Activated CD4-positive, alpha-beta memory T cell treated with anti-CD3 and anti-CD28 coated beads, Interleukin-2, amount 10 ng/mL, durations not matched to agents 7 days and 5 days (primary cell): ENCODE results near the gene TARBP1. TPM values are rescaled to one million over a fixed set of nuclear protein-coding genes. Genes with fewer than 3 reads are reported as not detected.

Experiments
- CTCF ChIA-PET: fragments of 350-600 bp; sonication (Branson Sonifier 250); formaldehyde crosslinking; loops from one replicate; lab custom pipeline; 2021; ENCODE audit warnings: antibody characterized with exemption, inconsistent platforms; lab: Charles Lee
- POLR2A ChIA-PET: fragments of 350-600 bp; sonication (Branson Sonifier 250); formaldehyde crosslinking; loops from one replicate; lab custom pipeline; 2021; ENCODE audit warnings: antibody characterized with exemption; lab: Charles Lee
- DNase-seq: peaks from one replicate; pipeline ENCODE4 v3.0.0-alpha.2; 2020
- H3K27ac Mint-ChIP-seq: one replicate; pipeline ENCODE4 v1.8.0; 2021; ENCODE audit warnings: mild to moderate bottlenecking, mixed read lengths
- H3K27me3 Mint-ChIP-seq: one replicate; pipeline ENCODE4 v1.8.0; 2021; ENCODE audit warnings: mixed read lengths
- H3K36me3 Mint-ChIP-seq: one replicate; pipeline ENCODE4 v1.8.0; 2021; ENCODE audit warnings: low read depth, mixed read lengths
- H3K4me1 Mint-ChIP-seq: one replicate; pipeline ENCODE4 v1.8.0; 2021; ENCODE audit warnings: mixed read lengths
- H3K4me3 Mint-ChIP-seq: one replicate; pipeline ENCODE4 v1.8.0; 2021; ENCODE audit warnings: mild to moderate bottlenecking, mixed read lengths
- H3K9me3 Mint-ChIP-seq: one replicate; pipeline ENCODE4 v1.8.0; 2021; ENCODE audit warnings: mixed read lengths
- total RNA-seq, 2 experiments: library from RNA; stranded (reverse); gene quantifications; one replicate each; pipeline ENCODE4 v1.2.3, GENCODE V29; 2021

Gene TARBP1
- total RNA-seq, 2 experiments from 2014 or later: 24.8 to 25.0 TPM

GRCh38 chr1:234475167-234475793, 3.7 kb downstream of the TARBP1 start:
- Mint-ChIP-seq H3K9me3 (no peaks in the 10 kb centered on the region), H3K4me3 (no peak overlapping the region), H3K27ac (no peak overlapping the region), H3K27me3 (no peaks in the 10 kb centered on the region), H3K36me3 (peaks cover 7% of the 10 kb centered on the region), H3K4me1 (peaks cover 48% of the 10 kb centered on the region)
- DNase-seq: no peak
- CTCF ChIA-PET: no interaction called here
- POLR2A ChIA-PET: no interaction called here

DNA sequence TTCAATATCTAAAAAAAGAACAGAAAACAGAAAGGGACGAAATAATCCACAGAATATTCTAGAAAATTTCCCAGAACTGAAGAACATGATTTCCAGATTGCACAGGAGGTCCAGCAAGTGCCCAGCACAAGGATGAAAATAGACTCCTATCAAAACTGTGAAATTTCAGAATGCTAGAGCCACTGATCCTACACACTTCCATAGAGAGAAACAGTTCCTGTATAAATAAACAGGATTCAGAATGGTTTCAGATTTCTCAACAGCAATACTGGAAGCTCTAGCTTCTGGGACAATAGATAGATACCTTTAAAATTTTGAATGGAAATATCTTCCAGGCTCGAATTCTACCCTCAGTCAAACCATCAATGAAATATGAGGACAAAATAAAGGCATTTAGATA, 4.6 kb downstream of the TARBP1 start:
- Mint-ChIP-seq H3K27ac (no peak overlapping the region), H3K4me1 (peaks cover 45% of the 10 kb centered on the region), H3K9me3 (no peaks in the 10 kb centered on the region), H3K4me3 (no peak overlapping the region), H3K36me3 (peaks cover 11% of the 10 kb centered on the region), H3K27me3 (no peaks in the 10 kb centered on the region)
- POLR2A ChIA-PET: interaction anchor here (0.6 kb wide), 1 partner anchor 250 kb away, joined by 3 read pairs; no protein-coding TSS in a partner anchor
- CTCF ChIA-PET: no interaction called here
- no peak for DNase-seq

DNA sequence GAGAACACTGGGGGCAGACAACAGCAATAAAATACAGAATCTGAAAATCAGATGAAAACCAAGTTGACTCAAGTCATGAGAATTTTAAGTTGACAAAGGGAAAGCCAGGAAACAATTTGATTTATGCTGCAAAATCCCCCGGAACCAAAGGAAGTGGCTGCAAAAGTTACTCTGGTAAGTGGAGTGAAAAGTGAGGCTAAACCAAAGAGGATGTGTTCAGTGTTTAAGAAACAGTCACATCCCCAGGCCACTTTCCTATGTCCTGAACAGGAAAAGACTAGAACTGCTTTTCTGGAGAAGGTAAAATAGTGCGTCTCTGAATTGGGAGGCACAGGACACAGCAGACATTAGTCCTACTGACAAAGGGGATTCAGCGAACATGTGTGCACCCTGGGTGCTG, 5.9 kb downstream of the TARBP1 start:
- Mint-ChIP-seq H3K27me3 (no peaks in the 10 kb centered on the region), H3K27ac (no peak overlapping the region)

GRCh38 chr1:234469376-234469775, 9.6 kb downstream of the TARBP1 start:
- DNase-seq: no peak
- POLR2A ChIA-PET: no interaction called here
- Mint-ChIP-seq H3K4me1 (peaks cover 18% of the 10 kb centered on the region), H3K4me3 (no peak overlapping the region), H3K9me3 (no peaks in the 10 kb centered on the region), H3K36me3 (peaks cover 36% of the 10 kb centered on the region), H3K27me3 (no peaks in the 10 kb centered on the region), H3K27ac (no peak overlapping the region)
- CTCF ChIA-PET: no interaction called here

More for the DNA sequence above, 5.9 kb downstream of the TARBP1 start:
- H3K4me1 Mint-ChIP-seq: peaks cover 44% of the 10 kb centered on the region
- DNase-seq: no peak
- no peak overlapping the region for H3K4me3 Mint-ChIP-seq
- H3K9me3 Mint-ChIP-seq: no peaks in the 10 kb centered on the region
- peaks cover 18% of the 10 kb centered on the region for H3K36me3 Mint-ChIP-seq
- ChIA-PET POLR2A (no interaction called here), CTCF (no interaction called here)

DNA sequence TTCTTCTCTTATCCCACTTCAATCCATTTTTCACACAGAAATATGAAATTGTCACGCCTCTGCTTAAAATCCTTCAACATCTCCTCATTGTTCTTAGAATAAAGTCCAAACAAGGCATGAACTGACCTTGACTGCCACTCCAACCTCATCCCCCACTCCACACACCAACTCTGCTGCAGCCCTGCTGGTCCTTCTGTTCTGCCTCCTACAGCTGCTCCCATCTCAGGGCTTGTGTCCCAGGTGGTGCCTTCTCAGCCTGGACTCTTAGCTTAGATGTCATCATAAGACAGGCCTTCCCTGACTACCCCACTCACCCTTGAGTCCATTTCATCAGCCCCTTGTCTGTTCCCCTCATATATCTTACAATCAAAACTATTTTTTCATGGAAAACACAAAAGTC, 10.4 kb downstream of the TARBP1 start:
- H3K4me1 Mint-ChIP-seq: peaks cover 13% of the 10 kb centered on the region
- H3K9me3 Mint-ChIP-seq: no peaks in the 10 kb centered on the region
- DNase-seq: no peak
- peaks cover 35% of the 10 kb centered on the region for H3K36me3 Mint-ChIP-seq
- POLR2A ChIA-PET: interaction anchor here (2.9 kb wide), 1 partner anchor 10 kb away, joined by 10 read pairs; the partner anchor contains the start of gene TARBP1
- no peak overlapping the region for H3K4me3 Mint-ChIP-seq
- H3K27ac Mint-ChIP-seq: no peak overlapping the region
- CTCF ChIA-PET: no interaction called here
- no peaks in the 10 kb centered on the region for H3K27me3 Mint-ChIP-seq

- peaks cover 5% of the 10 kb centered on the region for H3K4me1 Mint-ChIP-seq
These were observed 11.2 kb downstream of the TARBP1 start for GRCh38 chr1:234467821-234468220.

DNA sequence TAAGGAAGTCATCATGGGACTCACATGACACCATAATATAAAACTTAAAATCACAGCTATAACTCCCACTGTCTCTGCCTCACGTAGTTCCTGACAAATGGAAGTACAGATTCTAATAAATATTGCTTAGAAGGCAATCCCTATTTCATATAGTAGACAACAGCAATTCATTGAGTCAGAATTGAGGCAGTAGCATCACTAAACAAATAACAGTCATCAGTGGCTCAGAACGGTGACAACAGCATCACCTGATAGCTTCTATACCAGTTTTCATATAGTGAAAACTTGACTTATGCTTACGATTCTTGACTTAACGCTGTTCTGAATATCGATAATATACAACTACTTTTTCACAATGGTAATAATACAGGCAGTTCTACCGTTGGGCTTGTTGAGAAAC, 12.0 kb downstream of the TARBP1 start:
- CTCF ChIA-PET: no interaction called here

More at GRCh38 chr1:234467821-234468220, 11.2 kb downstream of the TARBP1 start:
- H3K4me3 Mint-ChIP-seq: no peak overlapping the region
- no peak for DNase-seq
- H3K27me3 Mint-ChIP-seq: no peaks in the 10 kb centered on the region
- peaks cover 39% of the 10 kb centered on the region for H3K36me3 Mint-ChIP-seq
- POLR2A ChIA-PET: interaction anchor here (2.9 kb wide), 1 partner anchor 11 kb away, joined by 10 read pairs; the partner anchor contains the start of gene TARBP1
- CTCF ChIA-PET: no interaction called here
- H3K27ac Mint-ChIP-seq: no peak overlapping the region
- no peaks in the 10 kb centered on the region for H3K9me3 Mint-ChIP-seq

GRCh38 chr1:234463749-234464148, 15.2 kb downstream of the TARBP1 start:
- Mint-ChIP-seq H3K9me3 (no peaks in the 10 kb centered on the region), H3K36me3 (peaks cover 42% of the 10 kb centered on the region), H3K4me3 (no peak overlapping the region), H3K27ac (no peak overlapping the region), H3K27me3 (no peaks in the 10 kb centered on the region), H3K4me1 (peaks cover 3% of the 10 kb centered on the region)
- no peak for DNase-seq
- ChIA-PET CTCF (no interaction called here), POLR2A (interaction anchor here (0.6 kb wide), 1 partner anchor 13 kb away, joined by 3 read pairs; no protein-coding TSS in a partner anchor)

More for the DNA sequence above, 12.0 kb downstream of the TARBP1 start:
- no peak overlapping the region for H3K27ac Mint-ChIP-seq
- no peaks in the 10 kb centered on the region for H3K27me3 Mint-ChIP-seq
- H3K9me3 Mint-ChIP-seq: no peaks in the 10 kb centered on the region
- POLR2A ChIA-PET: interaction anchor here (2.9 kb wide), 1 partner anchor 12 kb away, joined by 10 read pairs; the partner anchor contains the start of gene TARBP1
- H3K4me3 Mint-ChIP-seq: no peak overlapping the region
- DNase-seq: no peak
- H3K4me1 Mint-ChIP-seq: peaks cover 3% of the 10 kb centered on the region
- H3K36me3 Mint-ChIP-seq: peaks cover 45% of the 10 kb centered on the region

- Mint-ChIP-seq H3K27me3 (no peaks in the 10 kb centered on the region), H3K9me3 (no peaks in the 10 kb centered on the region), H3K36me3 (peaks cover 28% of the 10 kb centered on the region), H3K27ac (no peak overlapping the region), H3K4me1 (no peaks in the 10 kb centered on the region), H3K4me3 (no peak overlapping the region)
- no peak for DNase-seq
- ChIA-PET POLR2A (no interaction called here), CTCF (no interaction called here)
These were observed 18.3 kb downstream of the TARBP1 start for GRCh38 chr1:234460652-234461051.

- POLR2A ChIA-PET: no interaction called here
- H3K36me3 Mint-ChIP-seq: peaks cover 26% of the 10 kb centered on the region
- no peaks in the 10 kb centered on the region for H3K27me3 Mint-ChIP-seq
- CTCF ChIA-PET: no interaction called here
- no peak overlapping the region for H3K27ac Mint-ChIP-seq
- H3K4me1 Mint-ChIP-seq: no peaks in the 10 kb centered on the region
- no peak for DNase-seq
- no peaks in the 10 kb centered on the region for H3K9me3 Mint-ChIP-seq
- no peak overlapping the region for H3K4me3 Mint-ChIP-seq
These were observed 20.5 kb downstream of the TARBP1 start for GRCh38 chr1:234458352-234459017.

GRCh38 chr1:234454926-234455325, 24.1 kb downstream of the TARBP1 start:
- POLR2A ChIA-PET: interaction anchor here (1.4 kb wide), 1 partner anchor 23 kb away, joined by 3 read pairs; no protein-coding TSS in a partner anchor
- Mint-ChIP-seq H3K27me3 (no peaks in the 10 kb centered on the region), H3K4me3 (no peak overlapping the region)

DNA sequence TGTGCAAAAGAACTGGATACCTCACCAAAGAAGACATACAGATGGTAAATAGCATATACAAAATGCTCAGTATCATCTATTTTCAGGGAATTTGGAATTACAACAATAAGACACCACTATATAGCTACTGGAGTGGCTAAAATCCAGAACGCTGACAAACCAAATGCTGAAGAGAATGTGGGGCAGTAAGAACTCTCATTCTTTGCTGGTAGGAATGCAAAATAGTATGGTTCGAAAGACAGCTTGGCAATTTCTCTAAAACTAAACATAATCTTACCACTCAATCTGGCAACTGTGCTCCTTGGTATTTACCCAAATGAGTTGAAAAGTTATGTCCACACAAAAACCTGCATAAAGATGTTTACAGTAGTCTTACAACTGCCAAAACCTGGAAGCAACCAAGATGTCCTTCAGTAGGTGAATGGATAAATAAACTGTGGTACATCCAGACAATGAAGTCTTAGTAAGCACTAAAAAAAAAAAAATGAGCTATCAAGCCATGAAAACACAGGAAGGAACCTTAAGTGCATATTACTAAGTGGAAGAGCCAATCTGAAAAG, 26.5 kb downstream of the TARBP1 start:
- Mint-ChIP-seq H3K4me3 (no peak overlapping the region), H3K36me3 (peaks cover 38% of the 10 kb centered on the region), H3K27me3 (no peaks in the 10 kb centered on the region), H3K9me3 (no peaks in the 10 kb centered on the region), H3K4me1 (no peaks in the 10 kb centered on the region), H3K27ac (no peak overlapping the region)
- no peak for DNase-seq
- ChIA-PET CTCF (no interaction called here), POLR2A (no interaction called here)

More at GRCh38 chr1:234454926-234455325, 24.1 kb downstream of the TARBP1 start:
- H3K36me3 Mint-ChIP-seq: peaks cover 23% of the 10 kb centered on the region
- CTCF ChIA-PET: no interaction called here
- DNase-seq: no peak
- H3K27ac Mint-ChIP-seq: no peak overlapping the region
- H3K9me3 Mint-ChIP-seq: no peaks in the 10 kb centered on the region
- no peaks in the 10 kb centered on the region for H3K4me1 Mint-ChIP-seq

- peaks cover 68% of the 10 kb centered on the region for H3K36me3 Mint-ChIP-seq
These were observed 38.6 kb downstream of the TARBP1 start for GRCh38 chr1:234440348-234440747.

More at GRCh38 chr1:234440348-234440747, 38.6 kb downstream of the TARBP1 start:
- no peak overlapping the region for H3K4me3 Mint-ChIP-seq
- ChIA-PET POLR2A (no interaction called here), CTCF (no interaction called here)
- no peaks in the 10 kb centered on the region for H3K27me3 Mint-ChIP-seq
- peaks cover 10% of the 10 kb centered on the region for H3K9me3 Mint-ChIP-seq
- H3K4me1 Mint-ChIP-seq: no peaks in the 10 kb centered on the region
- no peak overlapping the region for H3K27ac Mint-ChIP-seq
- DNase-seq: no peak
